ENCODE results near the gene ANG. TPM values are rescaled to one million over a fixed set of nuclear protein-coding genes. Genes with fewer than 3 reads are reported as not detected.

Gene ANG
- total and polyA plus RNA-seq, 2 of the 8 experiments (the other 6 are each of a cell fraction or from before 2014, with no cell fraction given), result 2.2 to 4.6 TPM

GRCh38 chr14:20683891-20684661 lies 4.5 kb upstream of the ANG start, which contains the start of gene RNASE4:
TSS of gene RNASE4 (plus strand) at chr14:20684560. CDS start at chr14:20699372, 14,812 bp downstream.
- H3K23me2 ChIP-seq (ENCODE audit: low read depth, low read length), result peaks cover 27% of the 10 kb centered on the region
- no peaks in the 10 kb centered on the region for H4K20me1 ChIP-seq (replicated peaks in 1 of 2; ENCODE audit: control insufficient read depth in 1 of 2, insufficient read depth in 2 of 2, low read length in 2 of 2)
- H3K9ac ChIP-seq (replicated peaks in 1 of 4; ENCODE audit: extremely low read depth in 1 of 4, low read depth in 3 of 4, low read length in 3 of 4), result peak within 1 kb of the TSS; percentile 14 to 79 (median 71)
- no peaks in the 10 kb centered on the region for H3K79me1 ChIP-seq (ENCODE audit: low read depth, low read length)
- no peak within 1 kb of the TSS for H4K91ac ChIP-seq (replicated peaks; ENCODE audit: insufficient read length, low read length)
- H2BK12ac ChIP-seq (ENCODE audit: low read depth, low read length), result peak within 1 kb of the TSS; percentile 1; the same call in 1 of the 2 replicates
- H3K9me3 ChIP-seq (ENCODE audit: insufficient read depth in 2 of 2, low read depth in 1 of 2, low read length in 1 of 2), result no peaks in the 10 kb centered on the region
- no peaks in the 10 kb centered on the region for H3K79me2 ChIP-seq (ENCODE audit: control insufficient read depth in 1 of 2, insufficient read depth in 2 of 2, low read length in 2 of 2)
- H3K4me2 ChIP-seq (ENCODE audit: insufficient read depth in 1 of 2, low read depth in 2 of 2, low read length in 2 of 2), result peak within 1 kb of the TSS; percentile 60 to 82
- peaks cover 0 to 6% (median 4%) of the 10 kb centered on the region in 4 experiments; a peak in 5 of 7 replicates for H3K4me1 ChIP-seq (replicated peaks in 1 of 4; ENCODE audit: control insufficient read depth in 3 of 4, insufficient read depth in 4 of 4, low read length in 3 of 4)
- CTCF ChIA-PET (ENCODE audit: partially characterized antibody), result interaction anchor here (0.7 to 16.7 kb wide), 14 partner anchors 10 to 275 kb away, joined by 3 to 282 read pairs (median 4); no protein-coding TSS in a partner anchor
- H2BK120ac ChIP-seq (replicated peaks; ENCODE audit: low read depth, low read length), result no peak within 1 kb of the TSS
- DNase-seq (ENCODE audit: low read depth in 1 of 2, low spot score in 2 of 2) (peak in 1 of 2 experiments; percentile 85), FAIRE-seq (no peak)
- H2BK5ac ChIP-seq (ENCODE audit: low read depth, low read length), result peak within 1 kb of the TSS; percentile 67; the same call in 1 of the 2 replicates
- H3K56ac ChIP-seq (replicated peaks; ENCODE audit: insufficient read length, low read depth, low read length), result no peak within 1 kb of the TSS
- H2AFZ ChIP-seq (ENCODE audit: low read length), result peak within 1 kb of the TSS; percentile 97
- H2BK15ac ChIP-seq (ENCODE audit: low read length), result no peak within 1 kb of the TSS; the same call in 1 of the 2 replicates
- H3K36me3 ChIP-seq (ENCODE audit: control insufficient read depth in 2 of 4, insufficient read depth in 4 of 4, low read length in 3 of 4), result no peaks in the 10 kb centered on the region
- H3K4ac ChIP-seq (replicated peaks; ENCODE audit: insufficient read length, low read depth, low read length), result no peak within 1 kb of the TSS
- 2% methylated on average over 42 of the region's 42 CpGs; no CpG with 5 or more reads in 1 of the 2 experiments for WGBS, 2 experiments (ENCODE audit: extremely low coverage in 1 of 2, insufficient coverage in 1 of 2, insufficient read length in 1 of 2, insufficient replicate concordance in 2 of 2, low coverage in 1 of 2, low lambda C conversion rate in 2 of 2, missing lambda C conversion rate in 1 of 2)
- no peaks in the 10 kb centered on the region for H3K27me3 ChIP-seq (replicated peaks in 1 of 4; ENCODE audit: control insufficient read depth in 3 of 4, extremely low read depth in 1 of 4, insufficient read depth in 3 of 4, low read length in 3 of 4)
- peak within 1 kb of the TSS; percentile 67 to 99 (median 98) for H3K4me3 ChIP-seq (ENCODE audit: extremely low read depth in 1 of 4, insufficient read depth in 2 of 4, low read depth in 3 of 4, low read length in 4 of 4)
- H3K23ac ChIP-seq (ENCODE audit: insufficient read length), result no peak within 1 kb of the TSS
- H3K14ac ChIP-seq (ENCODE audit: insufficient read length), result no peak within 1 kb of the TSS
- POLR2A ChIA-PET (ENCODE audit: partially characterized antibody), result interaction anchor here (0.6 to 3.2 kb wide), 11 partner anchors 14 to 341 kb away, joined by 3 to 17 read pairs (median 3); partner anchors contain the start of gene PARP2
- no peak within 1 kb of the TSS for H2BK20ac ChIP-seq (ENCODE audit: low read length)
- no peak within 1 kb of the TSS for H2AK5ac ChIP-seq (ENCODE audit: low read depth, low read length)
- no peak within 1 kb of the TSS for H4K5ac ChIP-seq (ENCODE audit: insufficient read length, low read depth, low read length)
- no peak within 1 kb of the TSS for H4K8ac ChIP-seq (ENCODE audit: extremely low read depth, insufficient read depth, low read length)
- peak within 1 kb of the TSS; percentile 27; the same call in 1 of the 2 replicates for H3K27ac ChIP-seq (ENCODE audit: low read depth, low read length)
- H3K18ac ChIP-seq (ENCODE audit: extremely low read depth, low read length), result 0 out of 2 replicates have a peak within 1 kb of the TSS, but pooled peaks have one; percentile 36
- no peak for TF ChIP-seq EGR1 (IDR thresholded peaks at IDR 0.05; ENCODE audit: borderline replicate concordance, low read depth, low read length)
- TF ChIP-seq SRF (IDR thresholded peaks at IDR 0.05; ENCODE audit: low read depth, low read length), result no peak
- no peak for TF ChIP-seq YY1 (IDR thresholded peaks at IDR 0.05; ENCODE audit: low read depth, low read length)
- peak; percentile 67 for TF ChIP-seq CHD2 (IDR thresholded peaks at IDR 0.05; ENCODE audit: low read length)
- TF ChIP-seq SAP30 (IDR thresholded peaks at IDR 0.05; ENCODE audit: insufficient read depth, insufficient replicate concordance, low read length), result peak; percentile 31
- TF ChIP-seq SIN3A (conservative IDR thresholded peaks at IDR 0.05 in 1 of 2, IDR thresholded peaks at IDR 0.05 in 1 of 2; ENCODE audit: low read depth in 1 of 2, low read length in 2 of 2), result peak; percentile 56 to 78; a peak in 2 of 4 replicates
- no peak for TF ChIP-seq POU5F1 (IDR thresholded peaks at IDR 0.05; ENCODE audit: low read depth, low read length)
- peak; percentile 80 for TF ChIP-seq KDM4A (IDR thresholded peaks at IDR 0.05; ENCODE audit: low read depth, low read length, severe bottlenecking)
- no peak for TF ChIP-seq CHD1 (IDR thresholded peaks at IDR 0.05; ENCODE audit: low read depth, low read length)
- peak; percentile 73 for TF ChIP-seq E2F6 (IDR thresholded peaks at IDR 0.05)
